ENCODE results near the gene NPDC1.

Gene NPDC1

GRCh38 chr9:137032858-137033257 lies 13.1 kb downstream of the NPDC1 start:
- DNase-seq, result no peak
- in situ Hi-C loops (cut with HindIII; ENCODE audit: low pct_ligation_motif_present, low pct_unique_long_range_greater_than_20kb, low sequenced_read_pairs), result no loop called here

DNA sequence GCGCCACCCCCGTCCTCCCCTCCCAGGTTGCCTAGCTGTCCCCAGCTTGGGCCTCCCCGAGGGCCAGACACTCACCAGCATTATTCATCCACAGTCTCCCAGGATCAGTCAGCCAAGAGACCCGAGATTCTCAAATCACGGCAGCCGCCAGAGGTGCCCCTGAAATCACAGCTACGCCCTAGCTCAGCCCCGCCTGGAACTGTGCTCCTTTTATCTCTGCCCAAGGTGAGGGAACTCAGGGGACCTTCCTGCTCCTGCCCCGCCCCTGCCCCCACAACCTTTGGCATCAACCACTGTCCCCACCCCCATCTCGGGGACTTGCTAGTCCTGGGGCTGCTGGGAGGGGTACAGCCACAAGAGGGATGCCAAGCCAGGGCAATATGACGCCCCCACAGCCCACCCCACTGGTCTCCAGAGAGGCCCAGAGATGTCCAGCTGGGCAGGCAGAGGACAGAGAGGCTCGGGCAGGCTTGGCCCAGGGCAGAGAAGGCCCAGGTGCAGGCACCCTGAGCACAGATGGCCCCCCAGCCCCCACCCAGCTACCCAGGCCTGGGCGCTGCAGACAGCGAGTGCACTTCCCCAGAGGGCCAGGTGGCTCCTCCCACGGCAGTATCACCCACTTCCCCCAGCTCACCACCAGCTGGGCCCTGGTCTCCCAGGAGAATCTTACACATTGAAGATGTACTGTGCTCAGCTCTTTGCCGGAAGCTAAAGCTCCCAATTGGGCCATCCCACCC lies 13.9 kb downstream of the NPDC1 start, which contains the start of gene FUT7:
FUT7 (minus strand) TSS at position 185 of the 737 bp plus-strand sequence; CDS start at position 88, 97 bp downstream.
- DNase-seq, result no peak
- in situ Hi-C loops (cut with HindIII; ENCODE audit: low pct_ligation_motif_present, low pct_unique_long_range_greater_than_20kb, low sequenced_read_pairs), result no loop called here

DNA sequence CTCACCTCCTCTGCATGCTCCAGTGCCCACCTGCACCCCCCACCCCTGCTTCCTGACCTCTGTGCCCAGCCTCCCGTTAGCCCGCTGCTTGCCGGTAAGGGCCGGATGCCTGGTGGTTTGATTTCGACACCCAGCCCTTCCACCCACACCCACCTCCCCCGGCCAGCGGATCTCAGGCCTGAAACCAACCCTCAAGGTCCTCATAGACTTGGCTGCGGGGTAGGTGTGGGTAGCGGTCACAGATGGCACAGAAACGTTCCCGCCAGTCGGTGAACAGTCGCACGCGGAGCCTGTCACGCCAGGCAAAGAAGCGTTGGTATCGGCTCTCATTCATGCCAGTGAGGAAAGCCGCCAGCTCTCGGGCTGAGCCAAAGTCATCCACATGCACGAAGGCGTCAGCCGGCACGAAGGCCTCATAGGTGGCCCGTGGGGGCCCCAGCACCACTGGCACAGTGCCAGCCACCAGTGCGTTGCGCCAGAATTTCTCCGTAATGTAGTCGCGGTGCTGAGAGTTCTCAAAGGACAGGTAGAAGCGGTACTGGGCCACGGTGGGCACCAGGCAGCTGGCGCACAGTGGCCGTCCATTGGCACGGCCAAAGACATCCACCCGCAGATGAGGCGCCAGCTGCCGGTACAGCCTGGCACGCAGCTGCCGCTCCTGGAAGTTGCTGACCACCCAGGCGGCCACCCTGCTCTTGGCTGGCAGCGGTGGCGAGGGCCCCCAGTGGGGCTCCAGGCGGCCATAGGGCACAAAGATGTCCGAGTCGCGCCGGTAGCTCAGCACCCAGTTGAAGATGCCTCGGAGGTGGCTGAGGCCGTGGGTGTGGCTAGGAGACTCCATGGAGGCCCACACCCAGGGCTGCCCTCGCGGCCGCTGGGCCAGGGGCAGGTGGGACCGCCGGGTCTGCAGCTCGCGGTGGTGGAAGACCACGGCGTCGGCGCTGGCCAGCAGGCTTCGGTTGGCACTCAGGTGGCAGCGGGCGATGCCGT lies 15.1 kb downstream of the NPDC1 start:
- no peak for DNase-seq
- in situ Hi-C loops (cut with HindIII; ENCODE audit: low pct_ligation_motif_present, low pct_unique_long_range_greater_than_20kb, low sequenced_read_pairs), result no loop called here

GRCh38 chr9:137030006-137030405 lies 16.0 kb downstream of the NPDC1 start:
- no peak for DNase-seq
- in situ Hi-C loops (cut with HindIII; ENCODE audit: low pct_ligation_motif_present, low pct_unique_long_range_greater_than_20kb, low sequenced_read_pairs), result no loop called here

DNA sequence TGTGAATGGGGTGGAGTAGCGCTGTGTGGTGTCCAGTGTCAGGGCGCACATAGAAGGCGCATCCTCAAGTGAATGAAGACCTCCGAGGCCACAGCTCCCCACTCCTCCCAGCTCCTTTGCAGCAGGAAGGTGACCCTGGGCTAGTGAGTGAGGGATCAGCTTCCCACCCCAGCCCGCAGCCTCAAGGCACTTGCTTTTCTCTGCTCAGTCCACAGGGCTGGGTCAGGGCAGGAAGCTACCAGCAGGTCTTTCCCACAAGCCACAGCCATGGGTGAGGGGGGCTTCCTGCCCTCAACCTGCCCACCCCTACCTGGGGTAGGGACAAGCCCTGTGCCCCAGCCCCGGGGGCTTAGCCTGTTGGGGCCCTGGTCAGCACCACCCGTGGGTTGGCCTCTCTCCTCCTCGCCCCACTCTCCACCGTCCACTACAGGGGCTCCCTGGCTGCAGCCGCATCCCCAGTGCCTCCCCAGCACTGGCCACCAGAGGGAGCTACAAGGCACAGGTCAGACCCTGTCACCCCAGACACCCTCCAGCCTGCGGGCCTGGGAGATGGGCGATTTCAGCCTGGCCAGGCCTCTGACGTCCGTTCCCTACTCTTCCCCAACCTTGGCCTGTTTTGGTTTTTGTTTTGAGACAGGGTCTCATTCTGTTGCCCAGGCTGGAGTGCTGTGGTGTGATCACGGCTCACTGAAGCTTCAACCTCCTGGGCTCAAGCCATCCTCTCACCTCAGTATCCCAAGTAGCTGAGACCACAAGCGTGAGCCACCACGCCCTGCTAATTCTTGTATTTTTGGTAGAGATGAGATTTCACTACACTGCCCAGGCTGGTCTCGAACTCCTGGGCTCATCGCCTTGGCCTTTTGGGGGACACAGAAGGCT lies 16.7 kb downstream of the NPDC1 start:
- in situ Hi-C loops (cut with HindIII; ENCODE audit: low pct_ligation_motif_present, low pct_unique_long_range_greater_than_20kb, low sequenced_read_pairs), result no loop called here
- DNase-seq, result peak; percentile 58

DNA sequence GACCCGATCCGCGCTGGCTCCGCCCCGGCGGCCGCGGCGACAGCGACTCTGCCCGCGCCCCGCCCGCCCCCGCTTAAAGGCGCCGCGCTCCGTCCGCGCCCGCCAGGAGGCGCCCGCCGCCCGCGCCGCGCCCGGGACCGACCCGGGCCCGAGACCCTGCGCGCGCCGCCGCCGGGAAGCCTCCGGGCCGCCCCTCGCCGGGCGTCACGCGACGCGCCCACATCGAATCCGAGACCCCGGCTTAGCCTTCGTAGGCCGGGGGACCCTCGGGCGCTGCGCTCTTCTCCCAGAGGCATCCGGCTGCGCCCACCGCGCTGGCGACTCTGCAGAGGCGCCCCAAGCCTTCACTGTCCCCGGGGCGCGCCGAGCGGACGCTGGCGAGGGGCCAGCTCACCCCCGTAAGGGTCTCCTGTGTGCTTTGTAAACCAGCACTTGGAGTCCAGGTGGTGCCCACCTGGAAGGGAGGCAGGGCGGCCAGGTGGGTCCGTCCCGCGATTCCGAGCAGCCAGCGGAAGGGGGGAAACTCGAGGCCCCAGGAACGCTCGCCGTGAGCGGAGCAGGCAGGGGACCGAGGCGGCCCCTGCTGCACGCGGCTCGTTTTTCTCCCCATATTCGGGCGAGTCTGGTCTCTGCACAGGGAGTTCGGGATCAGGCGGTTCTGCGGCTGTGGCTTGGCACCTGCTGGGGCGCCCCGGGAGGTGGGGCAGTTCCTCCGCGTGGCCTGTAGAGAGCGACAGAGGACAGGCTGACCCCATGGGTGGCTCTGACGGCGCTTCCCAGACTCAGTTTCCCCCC lies 17.5 kb downstream of the NPDC1 start:
- peak; percentile 60 for DNase-seq
- in situ Hi-C loops (cut with HindIII; ENCODE audit: low pct_ligation_motif_present, low pct_unique_long_range_greater_than_20kb, low sequenced_read_pairs), result no loop called here

DNA sequence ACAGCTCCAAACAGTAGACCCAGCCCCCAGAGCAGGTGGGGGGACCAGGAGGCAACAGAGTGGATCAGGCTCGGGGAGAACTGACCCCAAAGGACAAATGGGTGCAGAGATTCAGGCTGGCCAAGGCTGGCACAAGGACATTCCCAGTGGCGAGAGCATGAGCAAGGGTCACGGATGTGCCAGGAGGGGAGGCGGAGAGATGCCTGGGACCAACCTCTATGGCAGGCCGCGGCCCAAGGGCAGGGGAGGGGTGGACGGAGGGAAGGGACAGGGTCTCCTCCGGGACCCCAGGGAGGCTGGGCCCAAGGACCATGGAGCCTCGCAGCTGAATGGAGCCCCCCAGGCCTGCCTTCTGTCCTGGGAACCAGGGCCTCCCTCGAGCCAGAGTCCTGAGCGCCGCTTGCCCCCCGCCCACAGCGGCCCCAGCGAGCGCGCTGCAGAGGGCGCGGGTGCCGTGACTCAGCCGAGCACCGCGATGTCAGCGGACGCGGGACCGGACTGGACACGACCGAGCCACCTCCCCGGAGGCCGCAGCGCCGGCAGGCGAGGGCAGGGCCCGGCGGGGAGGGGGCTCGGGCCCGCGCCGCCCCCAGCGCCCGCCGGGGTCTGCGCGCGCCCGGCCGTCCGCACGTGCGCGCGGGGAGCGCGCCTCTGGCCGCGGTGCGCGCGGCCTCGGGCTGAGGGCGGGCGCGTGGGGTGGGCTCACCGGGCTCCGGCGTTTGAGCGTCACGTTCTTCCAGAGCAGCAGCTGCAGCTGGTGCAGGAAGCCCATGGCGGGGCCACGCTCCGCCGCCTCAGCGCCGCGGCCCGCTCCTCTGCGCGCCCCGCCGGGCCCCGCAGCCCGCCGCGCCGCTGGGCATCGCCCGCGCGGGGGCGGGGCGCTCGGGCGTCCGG lies 18.4 kb downstream of the NPDC1 start, which contains the start of gene ABCA2:
ABCA2 (minus strand) TSS at position 869 of the 894 bp plus-strand sequence; CDS start at position 772, 97 bp downstream.
- in situ Hi-C loops (cut with HindIII; ENCODE audit: low pct_ligation_motif_present, low pct_unique_long_range_greater_than_20kb, low sequenced_read_pairs), result no loop called here
- peak; percentile 37 for DNase-seq

- no peak for DNase-seq
- in situ Hi-C loops (cut with HindIII; ENCODE audit: low pct_ligation_motif_present, low pct_unique_long_range_greater_than_20kb, low sequenced_read_pairs), result no loop called here
Measured at GRCh38 chr9:137026828-137027227, 19.1 kb downstream of the NPDC1 start.

- in situ Hi-C loops (cut with HindIII; ENCODE audit: low pct_ligation_motif_present, low pct_unique_long_range_greater_than_20kb, low sequenced_read_pairs), result no loop called here
- no peak for DNase-seq
Measured at GRCh38 chr9:137026384-137026783, 19.6 kb downstream of the NPDC1 start.

DNA sequence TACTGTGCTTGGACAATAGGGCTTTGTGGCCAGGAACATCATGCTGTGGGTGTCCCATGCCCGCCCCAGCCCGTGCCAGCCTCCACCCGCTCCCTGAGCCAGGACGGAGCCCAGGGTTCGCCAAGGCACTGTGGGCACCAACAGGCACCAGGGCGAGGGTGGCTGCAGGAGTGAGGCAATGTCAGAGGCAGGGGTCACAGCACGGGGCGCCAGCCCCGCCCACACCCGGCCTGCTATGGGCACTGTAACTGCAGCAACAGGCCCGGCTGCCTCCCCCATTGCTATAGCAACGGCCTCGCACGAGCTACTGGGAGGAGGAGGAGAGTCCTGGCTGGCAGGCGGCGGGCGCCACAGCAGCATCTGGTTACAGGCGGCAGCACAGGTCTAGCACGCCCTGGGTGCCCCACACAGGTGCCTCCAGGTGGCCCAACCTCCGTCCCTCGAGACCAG lies 20.4 kb downstream of the NPDC1 start:
- in situ Hi-C loops (cut with HindIII; ENCODE audit: low pct_ligation_motif_present, low pct_unique_long_range_greater_than_20kb, low sequenced_read_pairs), result no loop called here
- DNase-seq, result no peak

GRCh38 chr9:137023583-137023991 lies 22.4 kb downstream of the NPDC1 start:
- in situ Hi-C loops (cut with HindIII; ENCODE audit: low pct_ligation_motif_present, low pct_unique_long_range_greater_than_20kb, low sequenced_read_pairs), result no loop called here
- no peak for DNase-seq

DNA sequence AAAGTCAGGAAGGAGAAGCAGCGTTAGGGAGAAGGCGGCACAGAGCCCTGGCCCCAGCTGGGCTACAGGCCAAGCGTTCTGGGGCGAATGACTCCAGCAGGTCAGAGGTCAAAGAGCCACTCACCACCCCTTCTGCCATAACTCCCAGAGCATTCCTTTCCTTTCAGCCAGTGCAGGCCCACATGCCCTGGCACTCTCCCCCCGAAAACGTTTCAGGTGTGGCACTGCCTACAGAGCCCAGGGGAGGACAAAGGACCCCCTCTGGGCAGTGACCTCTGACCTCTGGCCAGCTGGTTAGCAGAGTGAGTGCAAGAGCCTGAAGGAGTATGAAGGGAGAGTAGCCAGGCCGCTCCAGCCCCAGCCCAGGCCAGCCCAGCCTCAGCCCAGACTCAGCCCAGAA lies 22.8 kb downstream of the NPDC1 start:
- in situ Hi-C loops (cut with HindIII; ENCODE audit: low pct_ligation_motif_present, low pct_unique_long_range_greater_than_20kb, low sequenced_read_pairs), result no loop called here
- DNase-seq, result no peak

DNA sequence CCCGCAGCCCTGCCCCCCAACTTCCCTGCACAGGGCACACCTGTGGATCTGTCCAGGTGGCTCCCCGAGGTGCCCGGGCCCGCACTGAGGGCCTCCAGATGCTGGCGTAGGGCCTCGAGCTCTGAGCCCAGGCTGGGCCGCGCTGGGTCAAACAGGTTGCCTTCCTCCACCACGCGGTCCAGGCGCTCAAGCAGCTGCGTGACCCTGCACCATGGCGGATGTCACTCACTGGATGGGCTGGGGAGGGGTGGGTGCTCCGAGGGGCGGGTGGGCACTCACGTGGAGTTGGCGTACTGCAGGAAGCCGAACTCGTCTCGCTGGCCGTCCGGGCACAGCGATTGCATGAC lies 23.3 kb downstream of the NPDC1 start:
- DNase-seq, result no peak
- in situ Hi-C loops (cut with HindIII; ENCODE audit: low pct_ligation_motif_present, low pct_unique_long_range_greater_than_20kb, low sequenced_read_pairs), result no loop called here

DNA sequence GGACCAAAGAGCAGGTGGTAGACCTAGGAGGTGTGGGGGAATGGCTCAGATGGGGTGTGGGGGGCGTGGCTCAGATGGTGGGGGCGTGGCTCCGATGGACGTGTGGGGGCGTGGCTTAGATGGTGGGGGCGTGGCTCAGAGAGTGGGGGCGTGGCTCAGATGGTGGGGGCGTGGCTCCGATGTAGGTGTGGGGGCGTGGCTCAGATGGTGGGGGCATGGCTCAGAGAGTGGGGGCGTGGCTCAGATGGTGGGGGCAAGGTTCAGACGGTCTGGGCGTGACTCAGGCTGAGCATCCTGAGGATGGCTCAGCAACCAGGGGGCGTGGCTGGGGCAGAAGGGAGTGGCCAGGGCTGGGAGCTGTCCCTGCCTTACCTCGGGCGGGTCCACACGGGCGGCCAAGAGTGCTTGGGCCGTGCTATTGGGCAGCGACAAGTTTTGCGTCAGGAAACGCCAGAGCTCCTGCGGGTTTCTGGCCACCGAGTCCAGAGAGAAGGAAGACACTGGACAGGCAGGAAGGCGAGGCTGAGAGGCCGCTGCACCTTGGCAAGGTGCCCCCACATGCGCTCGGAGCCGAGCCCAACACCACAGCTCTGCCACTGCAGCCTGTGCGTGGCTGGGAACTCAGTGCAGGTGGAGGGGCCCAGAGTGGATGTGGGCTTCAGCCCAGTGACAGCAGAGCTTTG lies 23.9 kb downstream of the NPDC1 start:
- in situ Hi-C loops (cut with HindIII; ENCODE audit: low pct_ligation_motif_present, low pct_unique_long_range_greater_than_20kb, low sequenced_read_pairs), result no loop called here
- DNase-seq, result peak; percentile 64

GRCh38 chr9:137021568-137021978 lies 24.4 kb downstream of the NPDC1 start:
- in situ Hi-C loops (cut with HindIII; ENCODE audit: low pct_ligation_motif_present, low pct_unique_long_range_greater_than_20kb, low sequenced_read_pairs), result no loop called here
- DNase-seq, result no peak

DNA sequence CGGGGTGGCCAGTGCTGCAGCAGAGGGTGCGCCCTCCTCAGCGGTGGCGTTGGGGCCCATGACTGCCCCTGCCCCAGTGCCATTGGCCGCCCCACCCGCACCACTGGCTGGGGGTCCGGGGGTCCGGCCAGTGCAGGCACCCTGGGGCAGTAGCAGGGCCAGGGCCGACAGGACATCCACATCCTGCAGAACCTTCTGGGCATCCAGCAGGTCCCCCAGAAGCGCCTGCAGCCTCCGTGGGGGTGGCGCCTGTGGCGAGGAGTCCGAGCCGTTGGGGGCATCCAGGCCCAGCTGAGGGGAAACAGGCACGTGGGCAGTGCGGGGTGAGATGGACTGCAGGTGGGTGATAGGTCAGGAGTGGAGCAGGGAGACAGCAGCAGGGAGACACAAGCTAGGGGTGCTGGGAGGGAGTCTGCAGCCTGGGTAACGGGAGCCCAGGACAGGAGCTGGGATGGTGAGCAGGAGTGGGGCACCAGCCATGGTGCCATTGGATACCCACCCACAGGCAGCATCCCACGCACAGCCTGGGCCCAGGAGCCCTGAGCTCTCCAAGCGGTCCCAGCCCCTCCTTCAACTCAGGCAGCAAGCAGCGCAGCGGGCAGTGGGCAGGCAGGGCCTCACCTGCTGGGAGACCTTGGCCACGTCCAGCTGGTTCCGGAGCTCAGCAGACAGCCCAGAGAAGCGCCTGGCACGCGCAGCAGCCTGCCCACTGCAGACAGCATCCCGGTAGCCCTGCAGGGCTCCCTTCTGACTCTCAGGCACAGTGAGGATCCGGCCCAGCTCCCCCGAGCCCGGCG lies 25.0 kb downstream of the NPDC1 start:
- in situ Hi-C loops (cut with HindIII; ENCODE audit: low pct_ligation_motif_present, low pct_unique_long_range_greater_than_20kb, low sequenced_read_pairs), result no loop called here
- no peak for DNase-seq

All from ACHN (cell line).